Endothelial cell of umbilical vein (primary cell): ENCODE results near the gene MRAS. TPM values are rescaled to one million over a fixed set of nuclear protein-coding genes. Genes with fewer than 3 reads are reported as not detected.

Experiments used
- BruUV-seq: library from RNA; stranded (reverse); fragments of 400-500 nt; replicated peaks from 2 replicates; lab custom pipeline; 2021; lab: Mats Ljungman, UMichigan
- CTCF ChIA-PET: fragments of 300-600, 350-600 bp; sonication (Branson Sonifier 250); formaldehyde crosslinking; loops from one replicate; lab custom pipeline; 2021; ENCODE audit warnings: antibody characterized with exemption, inconsistent platforms; lab: Charles Lee
- POLR2A ChIA-PET: fragments of 300-600, 350-600 bp; sonication (Branson Sonifier 250); formaldehyde crosslinking; loops from one replicate; lab custom pipeline; 2021; ENCODE audit warnings: antibody characterized with exemption, inconsistent platforms; lab: Charles Lee
- DNase-seq: peaks from one replicate; pipeline ENCODE4 v3.0.0-alpha.2; 2011; ENCODE audit warnings: low read depth, low spot score
- FAIRE-seq: peaks from 2 replicates; lab custom pipeline; 2011; peaks lifted over from hg19 to GRCh38; lab: Jason Lieb, UNC
- H2AFZ ChIP-seq: 2 replicates; pipeline ENCODE4 v1.6.0; 2012; ENCODE audit warnings: low read depth, low read length, control low read depth, inconsistent platforms
- H3K27ac ChIP-seq: 2 replicates; pipeline ENCODE4 v1.5.1; 2011; ENCODE audit warnings: low read depth, mild to moderate bottlenecking, control low read depth, low read length, moderate library complexity; ENCODE audit not compliant: insufficient read depth
- H3K27me3 ChIP-seq, 2 experiments: 2 replicates each; pipeline versions ENCODE4 v1.6.0 to v1.6.1; 2011; ENCODE audit warnings: low read length in 2 of 2, mixed read lengths in 1 of 2; ENCODE audit not compliant: control insufficient read depth in 2 of 2, insufficient read depth in 2 of 2
- H3K36me3 ChIP-seq, 2 experiments: 2 replicates in 1 of 2; 3 replicates in 1 of 2; pipeline ENCODE4 v1.5.1; 2011; ENCODE audit warnings: low read length in 2 of 2, mild to moderate bottlenecking in 1 of 2, moderate library complexity in 1 of 2; ENCODE audit not compliant: control insufficient read depth in 2 of 2, insufficient read depth in 2 of 2; ENCODE audit errors: extremely low read depth in 1 of 2
- H3K4me1 ChIP-seq: 3 replicates; pipeline ENCODE4 v1.5.1; 2011; ENCODE audit warnings: mild to moderate bottlenecking, low read length; ENCODE audit not compliant: control insufficient read depth, insufficient read depth; ENCODE audit errors: extremely low read depth
- H3K4me2 ChIP-seq: 2 replicates; pipeline ENCODE4 v1.6.1; 2011; ENCODE audit warnings: low read length, control low read depth, mixed read lengths; ENCODE audit not compliant: insufficient read depth
- H3K4me3 ChIP-seq, 3 experiments: fragments of 200-600 bp in 1 of 3; sonication (generic), shearing (Covaris generic) in 1 of 3; replicated peaks in 1 of 3; 2 replicates each; pipeline ENCODE4 v1.5.1; 2011 to 2016; ENCODE audit warnings: control low read depth in 3 of 3, low read length in 3 of 3, mild to moderate bottlenecking in 2 of 3, inconsistent platforms in 1 of 3, low read depth in 1 of 3, moderate library complexity in 1 of 3; ENCODE audit not compliant: insufficient read depth in 1 of 3
- H3K79me2 ChIP-seq: 2 replicates; pipeline ENCODE4 v1.6.0; 2012; ENCODE audit warnings: low read length, inconsistent platforms; ENCODE audit not compliant: control insufficient read depth, insufficient read depth
- H3K9ac ChIP-seq: replicated peaks from 2 replicates; pipeline ENCODE3; 2011; ENCODE audit warnings: low read length, control low read depth; ENCODE audit not compliant: insufficient read depth; ENCODE audit errors: extremely low read depth
- H3K9me1 ChIP-seq: replicated peaks from 3 replicates; pipeline ENCODE4 v1.6.0; 2011; ENCODE audit warnings: mild to moderate bottlenecking, low read length; ENCODE audit not compliant: control insufficient read depth, insufficient read depth; ENCODE audit errors: extremely low read depth
- H3K9me3 ChIP-seq: replicated peaks from 2 replicates; pipeline ENCODE4 v1.5.1; 2012; ENCODE audit warnings: low read length, inconsistent platforms; ENCODE audit not compliant: control insufficient read depth, insufficient read depth
- H4K20me1 ChIP-seq: replicated peaks from 2 replicates; pipeline ENCODE3; 2011; ENCODE audit warnings: mild to moderate bottlenecking, low read length; ENCODE audit not compliant: control insufficient read depth, insufficient read depth; ENCODE audit errors: extremely low read depth
- CTCF ChIP-seq, 2 donors: IDR thresholded peaks; 1 replicate in 1 of 2; 2 replicates in 1 of 2; pipeline ENCODE4 v1.5.1; 2011; ENCODE audit warnings: low read length in 2 of 2, mild to moderate bottlenecking in 2 of 2, moderate library complexity in 2 of 2, control low read depth in 1 of 2, inconsistent platforms in 1 of 2, low read depth in 1 of 2; ENCODE audit not compliant: insufficient read depth in 1 of 2; ENCODE audit errors: extremely low read depth in 1 of 2
- EZH2 ChIP-seq: IDR thresholded peaks from 2 replicates; pipeline ENCODE4 v1.6.1; 2012; ENCODE audit warnings: borderline replicate concordance, low read depth, mild to moderate bottlenecking, moderate library complexity, low read length, inconsistent platforms; ENCODE audit not compliant: severe bottlenecking
- FOS ChIP-seq: IDR thresholded peaks from 2 replicates; pipeline ENCODE4 v1.6.1; 2011; ENCODE audit warnings: mild to moderate bottlenecking, low read length, moderate library complexity, borderline replicate concordance; ENCODE audit not compliant: insufficient read depth
- GATA2 ChIP-seq: IDR thresholded peaks from 2 replicates; pipeline ENCODE4 v1.7.0; 2011; ENCODE audit warnings: low read depth, mild to moderate bottlenecking, moderate library complexity, mixed read lengths, low read length; ENCODE audit not compliant: insufficient read length, insufficient read depth
- JUN ChIP-seq: IDR thresholded peaks from 2 replicates; pipeline ENCODE4 v1.6.1; 2011; ENCODE audit warnings: borderline replicate concordance, low read depth; ENCODE audit not compliant: insufficient read length, insufficient read depth
- MYC ChIP-seq: IDR thresholded peaks from one replicate; pipeline ENCODE4 v1.6.1; 2011; ENCODE audit warnings: mild to moderate bottlenecking, low read depth, low read length
- POLR2A ChIP-seq: IDR thresholded peaks from 2 replicates; pipeline ENCODE4 v1.6.1; 2012; ENCODE audit warnings: low read depth, mild to moderate bottlenecking, control low read depth, low read length
- POLR2AphosphoS5 ChIP-seq: IDR thresholded peaks from 2 replicates; pipeline ENCODE4 v1.6.1; 2012; ENCODE audit warnings: low read depth, mild to moderate bottlenecking, control low read depth, low read length, moderate library complexity; ENCODE audit not compliant: insufficient read depth
- dilution Hi-C: fragments of 300-500 bp; cut with MboI; formaldehyde crosslinking; loops from one replicate; pipeline ENCODE4 v1.15.0; 2019; ENCODE audit warnings: low sequenced_read_pairs; ENCODE audit not compliant: extremely low pct_ligation_motif_present
- intact Hi-C: fragments of 100-400 bp; cut with micrococcal nuclease; formaldehyde crosslinking; loops from one replicate; pipeline ENCODE4 v1.10.0; 2022
- polyA plus RNA-seq, 4 experiments: library from polyadenylated mRNA; depleted of rRNA in 3 of 4; stranded (reverse) in 3 of 4; unstranded in 1 of 4; fragments of >200 nt; gene quantifications; 2 replicates each; pipeline versions ENCODE4 v1.2.1 to v1.2.3, GENCODE V29; 2011 to 2012; ENCODE audit warnings: missing spikeins in 1 of 4
- total RNA-seq: library from RNA; stranded (reverse); gene quantifications from 2 replicates; pipeline ENCODE4 v1.2.3, GENCODE V29; 2021
- TF ChIP-seq, protein P1 (sequence below): IDR thresholded peaks from 2 replicates; pipeline ENCODE4 v1.6.1; 2011; ENCODE audit not compliant: insufficient read depth, insufficient read length

MRAS gene
- total and polyA plus RNA-seq, 2 donors (not counting 3 experiments of a cell fraction or from before 2014, with no cell fraction given) = 14.6 to 16.5 TPM

GRCh38 chr3:138375447-138375846 is 27.1 kb downstream of the MRAS start:
- intact Hi-C loops (no loop called here), dilution Hi-C loops (no loop called here)
- ChIA-PET CTCF (interaction anchor here (0.6 to 0.8 kb wide), 2 partner anchors 11 to 152 kb away, joined by 3 read pairs; no protein-coding TSS in a partner anchor), POLR2A (no interaction called here)
- no peak for DNase-seq
- H3K9me1 ChIP-seq = no peaks in the 10 kb centered on the region
- no peak overlapping the region for H3K9ac ChIP-seq
- TF ChIP-seq CTCF (IDR thresholded peaks at IDR 0.05; ENCODE audit: extremely low read depth in 1 of 2, insufficient read depth in 1 of 2, low read depth in 1 of 2, low read length in 2 of 2) = no peak
- no peak for TF ChIP-seq EZH2
- no peak for TF ChIP-seq MYC
- TF ChIP-seq JUN = no peak
- no peak for TF ChIP-seq FOS
- TF ChIP-seq GATA2 = no peak
- TF ChIP-seq POLR2AphosphoS5 = no peak
- TF ChIP-seq, protein P1, sequence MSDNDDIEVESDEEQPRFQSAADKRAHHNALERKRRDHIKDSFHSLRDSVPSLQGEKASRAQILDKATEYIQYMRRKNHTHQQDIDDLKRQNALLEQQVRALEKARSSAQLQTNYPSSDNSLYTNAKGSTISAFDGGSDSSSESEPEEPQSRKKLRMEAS = no peak
- no peak for TF ChIP-seq POLR2A
- H3K27me3 ChIP-seq = no peaks in the 10 kb centered on the region
- H3K4me2 ChIP-seq = no peak overlapping the region
- no peaks in the 10 kb centered on the region for H4K20me1 ChIP-seq
- H3K79me2 ChIP-seq = no peaks in the 10 kb centered on the region
- H3K9me3 ChIP-seq = no peaks in the 10 kb centered on the region
- H3K4me1 ChIP-seq = no peaks in the 10 kb centered on the region
- FAIRE-seq = no peak
- no peaks in the 10 kb centered on the region for H3K36me3 ChIP-seq
- H2AFZ ChIP-seq = no peak overlapping the region
- no TSS peak for BruUV-seq
- H3K4me3 ChIP-seq = no peak overlapping the region
- H3K27ac ChIP-seq = no peak overlapping the region
